HEK293 (cell line): ENCODE results near the gene AGAP3.

Experiments
- CTCF ChIP-seq: fragments of 450-650 bp; formaldehyde crosslinking; IDR thresholded peaks from 2 replicates; pipeline ENCODE4 v1.5.1; 2016; ENCODE audit warnings: missing biosample characterization, missing genetic modification characterization
- REST ChIP-seq: fragments of 450-650 bp; formaldehyde crosslinking; IDR thresholded peaks from 2 replicates; pipeline ENCODE4 v1.5.1; 2016; ENCODE audit warnings: missing biosample characterization, missing genetic modification characterization
- SALL2 ChIP-seq: fragments of 450-650 bp; formaldehyde crosslinking; IDR thresholded peaks from 2 replicates; pipeline ENCODE4 v1.5.0; 2017; ENCODE audit warnings: missing biosample characterization, mild to moderate bottlenecking, missing genetic modification characterization, borderline replicate concordance
- ZBTB7A ChIP-seq: fragments of 450-650 bp; formaldehyde crosslinking; IDR thresholded peaks from 2 replicates; pipeline ENCODE4 v1.5.1; 2016; ENCODE audit warnings: low read depth, missing biosample characterization, missing genetic modification characterization
- ZFP37 ChIP-seq: fragments of 450-650 bp; formaldehyde crosslinking; IDR thresholded peaks from 2 replicates; pipeline ENCODE4 v1.5.1; 2016; ENCODE audit warnings: missing biosample characterization, missing genetic modification characterization
- ZNF140 ChIP-seq: fragments of 450-650 bp; formaldehyde crosslinking; IDR thresholded peaks from 2 replicates; pipeline ENCODE4 v1.5.1; 2016; ENCODE audit warnings: missing biosample characterization, missing genetic modification characterization
- ZNF184 ChIP-seq: fragments of 450-650 bp; IDR thresholded peaks from 2 replicates; pipeline ENCODE4 v1.5.1; 2018; ENCODE audit warnings: missing biosample characterization, mild to moderate bottlenecking, missing genetic modification characterization
- ZNF423 ChIP-seq: fragments of 450-650 bp; formaldehyde crosslinking; IDR thresholded peaks from 2 replicates; pipeline ENCODE4 v1.5.1; 2016; ENCODE audit warnings: missing biosample characterization, missing genetic modification characterization
- ZNF544 ChIP-seq: fragments of 450-650 bp; formaldehyde crosslinking; IDR thresholded peaks from 2 replicates; pipeline ENCODE4 v1.5.0; 2017; ENCODE audit warnings: missing biosample characterization, missing genetic modification characterization
- ZNF561 ChIP-seq: fragments of 450-650 bp; IDR thresholded peaks from 2 replicates; pipeline ENCODE4 v1.5.1; 2018; ENCODE audit warnings: missing biosample characterization, missing genetic modification characterization, borderline replicate concordance
- ZNF76 ChIP-seq: fragments of 450-650 bp; formaldehyde crosslinking; IDR thresholded peaks from 2 replicates; pipeline ENCODE4; 2016; ENCODE audit warnings: low read depth, missing biosample characterization, missing genetic modification characterization, borderline replicate concordance

GRCh38 chr7:151135525-151135845 lies 49.2 kb downstream of the AGAP3 start:
- TF ChIP-seq CTCF (tag by site-specific recombination) (no peak), ZFP37 (tag by site-specific recombination) (no peak), ZNF423 (tag by site-specific recombination) (no peak), ZNF544 (no peak), ZNF561 (no peak), ZNF140 (tag by site-specific recombination) (no peak), ZNF184 (tag by site-specific recombination) (no peak), REST (tag by site-specific recombination) (no peak), SALL2 (tag by site-specific recombination) (no peak), ZBTB7A (tag by site-specific recombination) (no peak), ZNF76 (tag by site-specific recombination) (no peak)
